HG02763 (cell line): ENCODE measurements around the gene TMEM181.
"Not testable (repeated sequence)": the region's sequence is repeated elsewhere in the genome, so short reads cannot be mapped to it uniquely, and the experiment has no call there.

Source experiments
- ATAC-seq: cut with Tn5 transposase; IDR thresholded peaks from one replicate; pipeline ENCODE4 v1.9.1; 2021; ENCODE audit warnings: mild to moderate bottlenecking, moderate library complexity; ENCODE audit not compliant: unreplicated experiment

TMEM181 gene

GRCh38 chr6:158536891-158537798 lies 22.7 kb upstream of the TMEM181 start:
- no peak for ATAC-seq

- no peak for ATAC-seq
Observed at GRCh38 chr6:158538741-158539140, 21.1 kb upstream of the TMEM181 start.

GRCh38 chr6:158539413-158539812 lies 20.5 kb upstream of the TMEM181 start:
- ATAC-seq: no peak

- no peak for ATAC-seq
Observed at GRCh38 chr6:158539881-158540280, 20.0 kb upstream of the TMEM181 start.

- ATAC-seq: no peak
Observed at GRCh38 chr6:158543606-158544185, 16.2 kb upstream of the TMEM181 start.

- ATAC-seq: no peak
Observed at GRCh38 chr6:158544428-158544827, 15.5 kb upstream of the TMEM181 start.

GRCh38 chr6:158545043-158545966 lies 14.6 kb upstream of the TMEM181 start:
- ATAC-seq: no peak

- ATAC-seq: no peak
Observed at GRCh38 chr6:158548418-158549161, 11.3 kb upstream of the TMEM181 start.

- no peak for ATAC-seq
Observed at GRCh38 chr6:158552055-158552795, 7.7 kb upstream of the TMEM181 start.

- ATAC-seq: no peak
Observed at GRCh38 chr6:158552796-158553138, 7.1 kb upstream of the TMEM181 start.

GRCh38 chr6:158554611-158555361 lies 5.1 kb upstream of the TMEM181 start:
- ATAC-seq: no peak

GRCh38 chr6:158556113-158556512 lies 3.8 kb upstream of the TMEM181 start:
- ATAC-seq: no peak

GRCh38 chr6:158557110-158557509 lies 2.8 kb upstream of the TMEM181 start:
- not testable (repeated sequence) for ATAC-seq

GRCh38 chr6:158557927-158558326 lies 2.0 kb upstream of the TMEM181 start:
- no peak for ATAC-seq

- no peak for ATAC-seq
Observed at GRCh38 chr6:158558415-158559306, 1.2 kb upstream of the TMEM181 start.

- no peak for ATAC-seq
Observed at GRCh38 chr6:158559338-158559894, 475 bp upstream of the TMEM181 start.

- no peak for ATAC-seq
Observed at GRCh38 chr6:158560836-158561320, 987 bp downstream of the TMEM181 start.
